Prostate gland (tissue), 2 donors: ENCODE data around the gene ACOT12.

ENCODE experiments used
- POLR2A ChIP-seq: fragments of 450-650 bp; IDR thresholded peaks from one replicate; pipeline ENCODE4 v1.6.1; 2016; ENCODE audit warnings: antibody characterized with exemption, mild to moderate bottlenecking
- TF ChIP-seq, protein P1 (sequence below), 4 experiments: fragments of 200-600 bp in 2 of 4; fragments of 450-650 bp in 2 of 4; sonication (generic) in 2 of 4; IDR thresholded peaks; 1 replicate in 3 of 4; 2 replicates in 1 of 4; pipeline ENCODE4 v1.5.1; 2016 to 2019; ENCODE audit warnings: antibody characterized with exemption in 4 of 4, mild to moderate bottlenecking in 2 of 4, moderate library complexity in 2 of 4

DNA sequence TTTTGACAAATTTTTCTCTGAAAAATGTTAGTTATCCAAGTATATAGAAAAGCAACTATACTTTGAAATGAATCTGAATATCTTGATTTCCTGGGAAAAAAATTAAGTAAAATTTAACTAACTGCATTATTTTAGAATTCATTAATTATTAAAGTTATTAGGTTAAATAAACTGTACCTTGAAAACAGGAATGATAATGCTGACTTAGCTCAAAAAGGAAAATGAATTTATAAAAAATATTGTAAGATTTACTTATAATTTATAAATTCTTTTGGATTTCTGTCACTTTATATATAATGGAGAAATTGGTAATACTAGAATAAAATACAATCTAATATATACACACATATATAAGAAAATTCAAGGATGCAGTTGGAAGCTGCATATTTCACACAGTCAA is 36.1 kb upstream of the ACOT12 start:
- no peak for TF ChIP-seq POLR2A
- TF ChIP-seq, protein P1, sequence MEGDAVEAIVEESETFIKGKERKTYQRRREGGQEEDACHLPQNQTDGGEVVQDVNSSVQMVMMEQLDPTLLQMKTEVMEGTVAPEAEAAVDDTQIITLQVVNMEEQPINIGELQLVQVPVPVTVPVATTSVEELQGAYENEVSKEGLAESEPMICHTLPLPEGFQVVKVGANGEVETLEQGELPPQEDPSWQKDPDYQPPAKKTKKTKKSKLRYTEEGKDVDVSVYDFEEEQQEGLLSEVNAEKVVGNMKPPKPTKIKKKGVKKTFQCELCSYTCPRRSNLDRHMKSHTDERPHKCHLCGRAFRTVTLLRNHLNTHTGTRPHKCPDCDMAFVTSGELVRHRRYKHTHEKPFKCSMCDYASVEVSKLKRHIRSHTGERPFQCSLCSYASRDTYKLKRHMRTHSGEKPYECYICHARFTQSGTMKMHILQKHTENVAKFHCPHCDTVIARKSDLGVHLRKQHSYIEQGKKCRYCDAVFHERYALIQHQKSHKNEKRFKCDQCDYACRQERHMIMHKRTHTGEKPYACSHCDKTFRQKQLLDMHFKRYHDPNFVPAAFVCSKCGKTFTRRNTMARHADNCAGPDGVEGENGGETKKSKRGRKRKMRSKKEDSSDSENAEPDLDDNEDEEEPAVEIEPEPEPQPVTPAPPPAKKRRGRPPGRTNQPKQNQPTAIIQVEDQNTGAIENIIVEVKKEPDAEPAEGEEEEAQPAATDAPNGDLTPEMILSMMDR (IDR thresholded peaks at IDR 0.05) = no peak
